ENCODE results near the gene ZNF587.

DNA sequence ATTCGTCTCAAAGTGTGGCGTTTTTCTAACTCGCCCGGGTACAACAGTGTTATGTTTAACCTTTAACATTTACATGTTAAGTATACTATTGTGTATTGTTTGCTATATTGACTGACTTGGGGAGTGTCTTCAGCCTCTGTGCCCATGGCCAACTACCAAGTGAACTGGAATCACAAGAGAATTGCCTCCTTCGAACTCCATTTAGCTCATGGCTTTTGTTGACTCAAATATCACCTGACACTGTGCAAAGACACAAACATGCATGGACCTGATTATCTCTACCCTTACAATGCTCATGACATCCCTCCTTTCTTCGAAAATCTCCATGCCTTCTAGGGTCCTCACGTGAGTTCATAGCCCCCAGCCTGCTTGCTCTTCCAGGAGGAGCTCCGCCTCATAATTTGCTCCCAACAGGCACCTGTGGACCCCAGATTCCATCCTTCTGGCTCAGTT is 38.5 kb downstream of the ZNF587 start:
- no peak for TF ChIP-seq POLR2A (IDR thresholded peaks at IDR 0.05)
- TF ChIP-seq, protein P1, sequence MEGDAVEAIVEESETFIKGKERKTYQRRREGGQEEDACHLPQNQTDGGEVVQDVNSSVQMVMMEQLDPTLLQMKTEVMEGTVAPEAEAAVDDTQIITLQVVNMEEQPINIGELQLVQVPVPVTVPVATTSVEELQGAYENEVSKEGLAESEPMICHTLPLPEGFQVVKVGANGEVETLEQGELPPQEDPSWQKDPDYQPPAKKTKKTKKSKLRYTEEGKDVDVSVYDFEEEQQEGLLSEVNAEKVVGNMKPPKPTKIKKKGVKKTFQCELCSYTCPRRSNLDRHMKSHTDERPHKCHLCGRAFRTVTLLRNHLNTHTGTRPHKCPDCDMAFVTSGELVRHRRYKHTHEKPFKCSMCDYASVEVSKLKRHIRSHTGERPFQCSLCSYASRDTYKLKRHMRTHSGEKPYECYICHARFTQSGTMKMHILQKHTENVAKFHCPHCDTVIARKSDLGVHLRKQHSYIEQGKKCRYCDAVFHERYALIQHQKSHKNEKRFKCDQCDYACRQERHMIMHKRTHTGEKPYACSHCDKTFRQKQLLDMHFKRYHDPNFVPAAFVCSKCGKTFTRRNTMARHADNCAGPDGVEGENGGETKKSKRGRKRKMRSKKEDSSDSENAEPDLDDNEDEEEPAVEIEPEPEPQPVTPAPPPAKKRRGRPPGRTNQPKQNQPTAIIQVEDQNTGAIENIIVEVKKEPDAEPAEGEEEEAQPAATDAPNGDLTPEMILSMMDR (IDR thresholded peaks at IDR 0.05) = no peak

All from esophagus squamous epithelium (tissue), 4 donors.